WTC11 (cell line): ENCODE results near the gene EVL.

Experiments
- NFE2L1 ChIP-seq: sonication (generic); formaldehyde crosslinking; IDR thresholded peaks from 2 replicates; pipeline ENCODE4 v1.8.1; 2023; ENCODE audit warnings: missing genetic modification reagents
- NR2C2 ChIP-seq: sonication (generic); formaldehyde crosslinking; IDR thresholded peaks from 2 replicates; pipeline ENCODE4 v1.8.0; 2022; ENCODE audit warnings: mild to moderate bottlenecking, missing genetic modification reagents

- no peak for TF ChIP-seq NFE2L1 (CRISPR knock-in tag)
- no peak for TF ChIP-seq NR2C2 (CRISPR knock-in tag)
Observed at GRCh38 chr14:100107236-100107635, 42.0 kb downstream of the EVL start.
